HG02885 (cell line): ENCODE results near the gene RHOBTB3.

Source experiments
- ATAC-seq: cut with Tn5 transposase; IDR thresholded peaks from one replicate; pipeline ENCODE4 v1.9.1; 2021; ENCODE audit warnings: mild to moderate bottlenecking; ENCODE audit not compliant: unreplicated experiment, poor library complexity

The RHOBTB3 gene

GRCh38 chr5:95730011-95730700 lies 980 bp upstream of the RHOBTB3 start:
- no peak for ATAC-seq

GRCh38 chr5:95731571-95732554 lies 727 bp downstream of the RHOBTB3 start:
- ATAC-seq: peak; percentile 28

GRCh38 chr5:95733107-95733665 lies 2.0 kb downstream of the RHOBTB3 start:
- no peak for ATAC-seq

GRCh38 chr5:95734187-95734586 lies 3.1 kb downstream of the RHOBTB3 start:
- no peak for ATAC-seq

GRCh38 chr5:95734906-95735305 lies 3.8 kb downstream of the RHOBTB3 start:
- no peak for ATAC-seq

- ATAC-seq: no peak
Measured at GRCh38 chr5:95735406-95735805, 4.3 kb downstream of the RHOBTB3 start.

- no peak for ATAC-seq
Measured at GRCh38 chr5:95738072-95738471, 6.9 kb downstream of the RHOBTB3 start.

- no peak for ATAC-seq
Measured at GRCh38 chr5:95738834-95739233, 7.7 kb downstream of the RHOBTB3 start.

- no peak for ATAC-seq
Measured at GRCh38 chr5:95739857-95740256, 8.7 kb downstream of the RHOBTB3 start.

GRCh38 chr5:95741458-95741857 lies 10.3 kb downstream of the RHOBTB3 start:
- ATAC-seq: no peak

GRCh38 chr5:95743232-95743631 lies 12.1 kb downstream of the RHOBTB3 start:
- no peak for ATAC-seq

GRCh38 chr5:95743877-95744276 lies 12.7 kb downstream of the RHOBTB3 start:
- no peak for ATAC-seq

GRCh38 chr5:95746194-95746593 lies 15.1 kb downstream of the RHOBTB3 start:
- ATAC-seq: no peak

- ATAC-seq: no peak
Measured at GRCh38 chr5:95746722-95747679, 15.9 kb downstream of the RHOBTB3 start.

GRCh38 chr5:95748133-95748532 lies 17.0 kb downstream of the RHOBTB3 start:
- ATAC-seq: no peak

- ATAC-seq: no peak
Measured at GRCh38 chr5:95754545-95754944, 23.4 kb downstream of the RHOBTB3 start.

GRCh38 chr5:95759005-95759404 lies 27.9 kb downstream of the RHOBTB3 start:
- no peak for ATAC-seq

- no peak for ATAC-seq
Measured at GRCh38 chr5:95759634-95760033, 28.5 kb downstream of the RHOBTB3 start.

- peak; percentile 93 for ATAC-seq
Measured at GRCh38 chr5:95760273-95761191, 29.4 kb downstream of the RHOBTB3 start.
